Measurements from ENCODE around the gene UNC13C. TPM values are rescaled to one million over a fixed set of nuclear protein-coding genes. Genes with fewer than 3 reads are reported as not detected.

The UNC13C gene
- polyA plus RNA-seq, 1 experiment = not detected

DNA sequence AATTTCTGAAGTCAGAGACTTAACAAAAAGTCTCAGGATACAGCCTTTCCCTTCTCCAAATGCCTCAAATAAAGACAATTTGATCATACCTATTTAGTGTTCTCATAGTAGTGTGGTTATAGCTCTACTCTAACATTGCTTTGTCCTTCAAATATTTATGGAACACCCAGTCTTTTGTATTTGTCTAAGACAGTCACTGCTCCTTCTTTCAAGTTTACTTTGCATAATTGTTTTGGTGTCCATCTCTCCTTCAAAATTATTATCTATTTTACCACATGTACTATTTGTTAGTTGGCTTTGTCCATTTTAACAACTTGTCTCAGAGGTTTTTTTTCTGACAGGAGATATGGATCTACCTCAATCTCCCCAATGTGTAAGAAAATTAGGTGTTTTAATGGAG, 118.8 kb downstream of the UNC13C start:
- TF ChIP-seq, protein P1, sequence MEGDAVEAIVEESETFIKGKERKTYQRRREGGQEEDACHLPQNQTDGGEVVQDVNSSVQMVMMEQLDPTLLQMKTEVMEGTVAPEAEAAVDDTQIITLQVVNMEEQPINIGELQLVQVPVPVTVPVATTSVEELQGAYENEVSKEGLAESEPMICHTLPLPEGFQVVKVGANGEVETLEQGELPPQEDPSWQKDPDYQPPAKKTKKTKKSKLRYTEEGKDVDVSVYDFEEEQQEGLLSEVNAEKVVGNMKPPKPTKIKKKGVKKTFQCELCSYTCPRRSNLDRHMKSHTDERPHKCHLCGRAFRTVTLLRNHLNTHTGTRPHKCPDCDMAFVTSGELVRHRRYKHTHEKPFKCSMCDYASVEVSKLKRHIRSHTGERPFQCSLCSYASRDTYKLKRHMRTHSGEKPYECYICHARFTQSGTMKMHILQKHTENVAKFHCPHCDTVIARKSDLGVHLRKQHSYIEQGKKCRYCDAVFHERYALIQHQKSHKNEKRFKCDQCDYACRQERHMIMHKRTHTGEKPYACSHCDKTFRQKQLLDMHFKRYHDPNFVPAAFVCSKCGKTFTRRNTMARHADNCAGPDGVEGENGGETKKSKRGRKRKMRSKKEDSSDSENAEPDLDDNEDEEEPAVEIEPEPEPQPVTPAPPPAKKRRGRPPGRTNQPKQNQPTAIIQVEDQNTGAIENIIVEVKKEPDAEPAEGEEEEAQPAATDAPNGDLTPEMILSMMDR (IDR thresholded peaks at IDR 0.05; ENCODE audit: low read depth, low read length) = no peak
- H3K27ac ChIP-seq (ENCODE audit: low read depth, low read length) = no peak overlapping the region
- no peaks in the 10 kb centered on the region for H3K27me3 ChIP-seq (ENCODE audit: control insufficient read depth, insufficient read depth, low read length)
- no peak for DNase-seq (ENCODE audit: low read depth, low spot score)
- ChIA-PET POLR2A (no interaction called here), CTCF (no interaction called here)
- no peaks in the 10 kb centered on the region for H3K9me3 ChIP-seq (ENCODE audit: control insufficient read depth, insufficient read depth, low read length)
- no peak overlapping the region for H3K4me3 ChIP-seq (ENCODE audit: low read depth, low read length)

DNA sequence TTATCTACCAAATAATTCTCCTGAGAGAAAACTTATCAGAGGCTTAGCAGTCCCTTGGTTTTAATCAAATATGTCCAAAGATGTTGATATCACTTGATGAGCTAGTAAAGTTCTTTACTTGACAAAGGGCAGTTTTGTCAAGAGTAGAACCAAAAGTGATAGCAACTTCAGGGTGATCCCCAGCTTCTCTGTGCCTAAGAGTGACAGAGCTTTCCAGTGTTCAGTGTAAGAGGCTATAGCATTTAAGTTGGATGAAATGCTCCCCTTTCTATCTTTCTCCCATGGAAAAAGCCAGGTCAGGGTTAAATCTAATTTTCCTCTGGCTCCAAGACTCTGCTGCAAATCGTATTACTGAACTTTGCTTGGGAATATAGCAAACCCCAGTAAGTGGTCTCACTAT, 120.8 kb downstream of the UNC13C start:
- POLR2A ChIA-PET = no interaction called here
- DNase-seq (ENCODE audit: low read depth, low spot score) = no peak
- TF ChIP-seq, protein P1 (IDR thresholded peaks at IDR 0.05; ENCODE audit: low read depth, low read length) = no peak

DNA sequence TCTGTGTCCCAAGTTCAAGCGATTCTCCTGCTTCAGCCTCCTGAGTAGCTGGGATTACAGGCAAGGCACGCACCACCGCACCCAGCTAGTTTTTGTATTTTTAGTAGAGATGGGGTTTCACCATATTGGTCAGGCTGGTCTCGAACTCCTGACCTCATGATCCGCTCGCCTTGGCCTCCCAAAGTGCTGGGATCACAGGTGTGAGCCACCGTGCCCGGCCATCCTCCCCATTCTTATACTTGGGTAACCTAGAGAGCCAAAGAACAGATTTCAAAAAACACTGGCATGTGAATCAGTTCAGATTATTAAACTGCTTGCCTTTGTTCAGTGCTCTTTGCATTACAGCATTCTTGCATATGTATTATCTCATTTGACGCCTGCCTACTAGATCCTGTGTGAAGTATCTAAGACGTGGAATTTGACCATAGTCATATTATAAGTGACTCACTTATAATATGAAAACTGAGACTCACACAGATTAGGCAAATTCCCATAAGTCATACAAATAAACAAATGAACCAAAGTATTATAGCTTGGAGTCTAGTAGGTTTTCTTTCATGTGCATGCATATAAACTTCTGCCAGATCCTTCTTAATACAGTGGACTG, 123.5 kb downstream of the UNC13C start:
- TF ChIP-seq, protein P1 (IDR thresholded peaks at IDR 0.05; ENCODE audit: low read depth, low read length) = no peak
- POLR2A ChIA-PET = no interaction called here
- no peak overlapping the region for H3K4me3 ChIP-seq (ENCODE audit: low read depth, low read length)
- H3K9me3 ChIP-seq (ENCODE audit: control insufficient read depth, insufficient read depth, low read length) = no peaks in the 10 kb centered on the region
- no peaks in the 10 kb centered on the region for H3K27me3 ChIP-seq (ENCODE audit: control insufficient read depth, insufficient read depth, low read length)
- CTCF ChIA-PET = interaction anchor here (0.6 kb wide), 1 partner anchor 127 kb away, joined by 3 read pairs; no protein-coding TSS in a partner anchor
- H3K27ac ChIP-seq (ENCODE audit: low read depth, low read length) = no peak overlapping the region
- no peak for DNase-seq (ENCODE audit: low read depth, low spot score)

More for the DNA sequence above, 120.8 kb downstream of the UNC13C start:
- no peaks in the 10 kb centered on the region for H3K27me3 ChIP-seq (ENCODE audit: control insufficient read depth, insufficient read depth, low read length)
- H3K4me3 ChIP-seq (ENCODE audit: low read depth, low read length) = no peak overlapping the region
- no peaks in the 10 kb centered on the region for H3K9me3 ChIP-seq (ENCODE audit: control insufficient read depth, insufficient read depth, low read length)
- CTCF ChIA-PET = no interaction called here
- H3K27ac ChIP-seq (ENCODE audit: low read depth, low read length) = no peak overlapping the region

DNA sequence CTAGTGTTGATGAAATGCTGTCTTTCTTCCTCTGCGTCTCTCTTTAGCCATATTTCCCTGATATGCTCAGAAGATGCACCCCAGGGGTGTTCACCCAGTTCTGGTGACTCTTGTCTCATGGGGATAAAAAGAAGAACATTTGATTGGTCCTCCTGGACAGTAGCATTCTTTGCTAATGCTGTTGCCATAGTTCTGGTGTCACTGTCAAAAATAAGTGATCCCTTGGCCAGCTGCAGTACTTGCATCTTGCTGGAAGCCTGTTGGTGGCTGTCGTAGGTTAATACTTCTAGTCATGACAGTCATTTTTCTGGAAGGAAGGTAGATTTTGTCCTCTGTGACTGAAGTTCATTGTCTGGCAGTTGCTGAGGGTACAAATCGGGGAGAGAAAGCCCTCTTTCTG, 124.5 kb downstream of the UNC13C start:
- CTCF ChIA-PET = no interaction called here

DNA sequence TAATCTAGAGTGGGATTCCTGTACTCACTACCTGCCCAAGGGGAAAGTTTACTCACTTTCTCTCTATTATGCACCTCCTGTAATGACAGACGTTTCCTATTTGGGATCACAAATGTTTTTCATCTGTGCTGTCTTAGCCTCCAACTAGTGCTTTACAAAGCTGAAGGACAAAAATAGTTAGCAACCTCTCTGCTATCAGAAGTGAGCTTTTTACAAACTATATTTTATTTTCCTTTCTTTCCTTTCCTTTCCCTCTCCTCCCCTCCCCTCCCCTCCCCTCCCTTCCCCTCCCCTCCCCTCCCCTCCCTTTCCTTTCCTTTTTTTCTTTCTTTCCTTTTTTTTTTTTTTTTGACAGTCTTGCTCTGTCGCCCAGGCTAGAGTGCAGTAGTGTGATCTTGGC, 130.8 kb downstream of the UNC13C start:
- Histone ChIP-seq H3K27ac (ENCODE audit: low read depth, low read length) (no peak overlapping the region), H3K27me3 (ENCODE audit: control insufficient read depth, insufficient read depth, low read length) (no peaks in the 10 kb centered on the region), H3K9me3 (ENCODE audit: control insufficient read depth, insufficient read depth, low read length) (no peaks in the 10 kb centered on the region), H3K4me3 (ENCODE audit: low read depth, low read length) (no peak overlapping the region)
- TF ChIP-seq, protein P1 (IDR thresholded peaks at IDR 0.05; ENCODE audit: low read depth, low read length) = no peak
- ChIA-PET CTCF (interaction anchor here (0.7 kb wide), 1 partner anchor 1178 kb away, joined by 3 read pairs; no protein-coding TSS in a partner anchor), POLR2A (no interaction called here)
- DNase-seq (ENCODE audit: low read depth, low spot score) = no peak

More for the DNA sequence above, 124.5 kb downstream of the UNC13C start:
- H3K4me3 ChIP-seq (ENCODE audit: low read depth, low read length) = no peak overlapping the region
- H3K9me3 ChIP-seq (ENCODE audit: control insufficient read depth, insufficient read depth, low read length) = no peaks in the 10 kb centered on the region
- DNase-seq (ENCODE audit: low read depth, low spot score) = no peak
- TF ChIP-seq, protein P1 (IDR thresholded peaks at IDR 0.05; ENCODE audit: low read depth, low read length) = no peak
- H3K27me3 ChIP-seq (ENCODE audit: control insufficient read depth, insufficient read depth, low read length) = no peaks in the 10 kb centered on the region
- no peak overlapping the region for H3K27ac ChIP-seq (ENCODE audit: low read depth, low read length)
- POLR2A ChIA-PET = no interaction called here
